Measurements from ENCODE around the gene AUTS2.

The AUTS2 gene

GRCh38 chr7:70071766-70072165, 473.5 kb downstream of the AUTS2 start:
- DNase-seq (ENCODE audit: low read depth): no peak

GRCh38 chr7:70072220-70072619, 473.9 kb downstream of the AUTS2 start:
- no peak for DNase-seq (ENCODE audit: low read depth)

GRCh38 chr7:70076325-70076724, 478.1 kb downstream of the AUTS2 start:
- no peak for DNase-seq (ENCODE audit: low read depth)

GRCh38 chr7:70082099-70082611, 483.9 kb downstream of the AUTS2 start:
- no peak for DNase-seq (ENCODE audit: low read depth)

GRCh38 chr7:70091362-70091761, 493.1 kb downstream of the AUTS2 start:
- no peak for DNase-seq (ENCODE audit: low read depth)

GRCh38 chr7:70092314-70093204, 494.3 kb downstream of the AUTS2 start:
- DNase-seq (ENCODE audit: low read depth): no peak

GRCh38 chr7:70093205-70093904, 495.1 kb downstream of the AUTS2 start:
- no peak for DNase-seq (ENCODE audit: low read depth)

GRCh38 chr7:70094831-70095230, 496.6 kb downstream of the AUTS2 start:
- no peak for DNase-seq (ENCODE audit: low read depth)

GRCh38 chr7:70097645-70098044, 499.4 kb downstream of the AUTS2 start:
- DNase-seq (ENCODE audit: low read depth): no peak

GRCh38 chr7:70098133-70098561, 499.9 kb downstream of the AUTS2 start:
- DNase-seq (ENCODE audit: low read depth): no peak

GRCh38 chr7:70098905-70099672, 500.8 kb downstream of the AUTS2 start:
- DNase-seq (ENCODE audit: low read depth): no peak

GRCh38 chr7:70104243-70104642, 506.0 kb downstream of the AUTS2 start:
- DNase-seq (ENCODE audit: low read depth): no peak

- no peak for DNase-seq (ENCODE audit: low read depth)
Observed at GRCh38 chr7:70113078-70113477, 514.8 kb downstream of the AUTS2 start.

- DNase-seq (ENCODE audit: low read depth): no peak
Observed at GRCh38 chr7:70113536-70113935, 515.3 kb downstream of the AUTS2 start.

- DNase-seq (ENCODE audit: low read depth): no peak
Observed at GRCh38 chr7:70114806-70115205, 516.5 kb downstream of the AUTS2 start.

- DNase-seq (ENCODE audit: low read depth): no peak
Observed at GRCh38 chr7:70116244-70116643, 518.0 kb downstream of the AUTS2 start.

- no peak for DNase-seq (ENCODE audit: low read depth)
Observed at GRCh38 chr7:70116867-70117266, 518.6 kb downstream of the AUTS2 start.

- no peak for DNase-seq (ENCODE audit: low read depth)
Observed at GRCh38 chr7:70120851-70121250, 522.6 kb downstream of the AUTS2 start.

- no peak for DNase-seq (ENCODE audit: low read depth)
Observed at GRCh38 chr7:70131817-70132216, 533.5 kb downstream of the AUTS2 start.

- no peak for DNase-seq (ENCODE audit: low read depth)
Observed at GRCh38 chr7:70132226-70132851, 534.1 kb downstream of the AUTS2 start.

- no peak for DNase-seq (ENCODE audit: low read depth)
Observed at GRCh38 chr7:70132852-70133690, 534.8 kb downstream of the AUTS2 start.
